DND-41 (cell line): ENCODE results near the gene CNNM1.

ENCODE experiments used
- EZH2 ChIP-seq: IDR thresholded peaks from 3 replicates; pipeline ENCODE4 v1.6.1; 2012; ENCODE audit warnings: borderline replicate concordance, low read depth, mild to moderate bottlenecking, moderate library complexity, low read length, inconsistent platforms; ENCODE audit not compliant: severe bottlenecking
- TF ChIP-seq, protein P1 (sequence below): IDR thresholded peaks from 2 replicates; pipeline ENCODE4 v1.5.1; 2012; ENCODE audit warnings: borderline replicate concordance, low read length, moderate library complexity, mild to moderate bottlenecking; ENCODE audit not compliant: poor library complexity, severe bottlenecking; ENCODE audit errors: extremely low read depth

DNA sequence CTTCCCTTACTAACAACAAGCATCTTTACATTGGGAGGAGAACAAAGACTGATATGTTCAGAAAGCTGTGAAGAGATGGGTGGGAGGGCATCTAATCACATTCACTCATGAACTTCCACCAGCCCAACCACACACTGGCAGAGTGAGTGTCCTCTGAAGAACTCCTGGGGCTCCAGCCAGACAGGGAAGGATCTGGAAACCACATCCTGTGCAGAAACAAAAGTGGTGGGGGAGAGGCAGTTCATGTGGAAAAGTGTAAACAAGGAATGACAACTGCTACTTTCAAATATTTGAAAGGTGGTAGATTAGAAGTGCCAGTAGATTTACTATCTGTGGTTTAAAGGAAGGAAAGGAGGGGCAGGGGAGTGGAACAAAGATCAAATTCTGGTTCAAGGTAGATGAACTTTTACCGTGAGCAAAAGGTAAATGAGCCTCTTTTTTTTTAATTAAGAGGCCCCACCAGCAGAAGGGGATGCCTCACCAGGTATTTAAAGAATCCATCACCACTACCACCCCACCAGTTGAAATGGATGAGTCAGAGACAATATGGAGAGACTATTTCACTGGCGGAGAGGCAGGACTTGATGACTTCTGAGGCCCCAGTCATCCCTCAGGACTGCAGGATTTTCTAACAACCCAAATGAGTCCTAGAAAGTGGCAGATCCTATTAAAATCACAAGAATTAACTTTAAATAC lies 66.7 kb downstream of the CNNM1 start:
- TF ChIP-seq, protein P1, sequence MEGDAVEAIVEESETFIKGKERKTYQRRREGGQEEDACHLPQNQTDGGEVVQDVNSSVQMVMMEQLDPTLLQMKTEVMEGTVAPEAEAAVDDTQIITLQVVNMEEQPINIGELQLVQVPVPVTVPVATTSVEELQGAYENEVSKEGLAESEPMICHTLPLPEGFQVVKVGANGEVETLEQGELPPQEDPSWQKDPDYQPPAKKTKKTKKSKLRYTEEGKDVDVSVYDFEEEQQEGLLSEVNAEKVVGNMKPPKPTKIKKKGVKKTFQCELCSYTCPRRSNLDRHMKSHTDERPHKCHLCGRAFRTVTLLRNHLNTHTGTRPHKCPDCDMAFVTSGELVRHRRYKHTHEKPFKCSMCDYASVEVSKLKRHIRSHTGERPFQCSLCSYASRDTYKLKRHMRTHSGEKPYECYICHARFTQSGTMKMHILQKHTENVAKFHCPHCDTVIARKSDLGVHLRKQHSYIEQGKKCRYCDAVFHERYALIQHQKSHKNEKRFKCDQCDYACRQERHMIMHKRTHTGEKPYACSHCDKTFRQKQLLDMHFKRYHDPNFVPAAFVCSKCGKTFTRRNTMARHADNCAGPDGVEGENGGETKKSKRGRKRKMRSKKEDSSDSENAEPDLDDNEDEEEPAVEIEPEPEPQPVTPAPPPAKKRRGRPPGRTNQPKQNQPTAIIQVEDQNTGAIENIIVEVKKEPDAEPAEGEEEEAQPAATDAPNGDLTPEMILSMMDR = no peak
- no peak for TF ChIP-seq EZH2
